Esophagus mucosa (tissue), 1 donor: ENCODE measurements around the gene NAPA. TPM values are rescaled to one million over a fixed set of nuclear protein-coding genes. Genes with fewer than 3 reads are reported as not detected.
A peak's percentile ranks its signal among the peaks of the same experiment; 100 is the strongest.
"Not testable (repeated sequence)": the region's sequence is repeated elsewhere in the genome, so short reads cannot be mapped to it uniquely, and the experiment has no call there.

Experiments used
- ATAC-seq: fragments of 200-7000 bp; cut with Tn5 transposase; one replicate; pipeline ENCODE4 v1.9.1; 2020
- total RNA-seq: library from RNA; stranded (reverse); gene quantifications from one replicate; pipeline ENCODE4 v1.2.4, GENCODE V29; 2023
- donor health status: DM: yes; HTN: yes; CAD: no.

NAPA gene
- total RNA-seq, 1 donor from 2014 or later: 96.2 TPM

DNA sequence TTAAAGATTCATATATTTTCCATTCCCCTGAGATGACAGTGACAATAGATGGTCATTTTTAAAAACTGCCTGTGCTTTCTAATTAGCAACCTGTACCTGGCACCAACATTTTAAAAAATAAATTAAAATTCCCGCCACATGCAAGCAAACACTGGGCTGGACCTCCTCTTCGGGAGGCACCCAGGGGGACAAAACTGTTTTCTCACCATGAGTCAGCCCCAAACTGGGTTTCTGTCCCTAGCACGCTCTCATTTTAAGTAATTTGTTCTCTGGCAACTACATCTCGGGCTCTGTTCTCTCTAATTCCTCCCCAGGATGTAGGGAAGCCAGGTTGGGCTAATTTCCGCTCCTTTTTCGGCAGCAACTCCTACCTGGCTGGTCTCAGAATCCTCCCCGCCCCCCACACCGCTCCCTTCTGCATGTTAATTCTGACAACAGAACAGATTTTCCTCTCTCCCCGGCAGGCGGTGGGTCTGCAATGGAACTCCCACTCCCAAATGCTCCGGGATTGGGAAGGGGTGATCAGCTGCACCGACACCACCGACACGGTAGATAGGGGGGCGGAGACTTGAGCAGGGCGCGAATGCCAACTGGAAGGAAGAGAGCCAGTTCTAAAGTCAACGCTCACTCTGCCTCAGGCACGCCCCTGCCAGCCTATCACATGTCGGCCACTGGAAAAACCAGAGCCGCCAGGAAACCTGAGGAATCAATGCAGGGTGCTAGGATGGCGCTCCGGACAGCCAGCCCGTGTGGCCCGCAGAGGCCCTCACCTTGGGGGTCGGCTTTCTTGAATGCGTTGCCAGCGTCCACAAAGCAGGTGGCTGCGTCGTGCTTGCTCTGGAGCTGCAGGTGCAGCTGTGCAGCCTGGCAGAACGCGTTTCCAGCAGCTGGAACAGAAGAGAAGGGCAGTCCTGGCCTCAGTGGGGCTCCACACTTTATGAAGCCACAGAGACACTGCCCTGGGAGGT is 14.7 kb downstream of the NAPA start:
- no peak for ATAC-seq

DNA sequence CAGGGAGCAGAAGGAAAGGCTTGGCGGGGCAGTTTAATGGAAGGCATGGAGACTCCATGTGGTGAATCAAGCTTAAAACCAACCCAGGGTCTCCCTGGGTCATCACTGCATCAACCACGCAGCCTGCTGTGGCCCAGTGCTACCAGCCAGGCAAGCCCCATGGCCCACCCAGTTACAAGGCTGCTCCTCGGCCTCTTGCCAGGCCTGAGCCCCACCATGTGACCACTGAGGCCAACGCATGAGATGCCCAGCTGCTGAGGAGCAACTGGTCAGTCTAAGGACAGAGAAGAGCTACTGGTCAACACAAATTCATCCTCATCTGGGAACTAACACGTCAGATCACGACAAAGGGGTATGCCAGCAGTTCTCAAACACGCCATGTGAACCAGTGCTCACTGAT is 15.5 kb downstream of the NAPA start:
- no peak for ATAC-seq

DNA sequence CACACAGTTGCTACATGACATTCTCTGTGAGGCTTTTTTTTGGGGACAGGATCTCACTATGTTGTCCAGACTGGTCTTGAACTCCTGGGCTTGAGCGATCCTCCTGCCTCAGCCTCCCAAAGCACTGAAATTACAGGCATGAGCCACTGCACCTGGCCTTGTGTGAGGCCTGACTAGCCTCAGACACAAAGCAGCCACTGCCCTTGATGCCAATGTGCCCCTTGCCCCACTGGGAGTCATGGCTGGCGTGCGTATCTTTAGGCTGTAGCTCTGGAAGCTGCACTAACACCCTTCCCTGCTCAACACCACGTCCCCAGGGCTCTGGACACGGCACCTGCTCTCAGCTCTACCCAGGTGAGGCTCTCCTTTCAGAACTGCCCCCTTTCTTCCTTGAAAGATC is 16.3 kb downstream of the NAPA start:
- ATAC-seq: no peak

DNA sequence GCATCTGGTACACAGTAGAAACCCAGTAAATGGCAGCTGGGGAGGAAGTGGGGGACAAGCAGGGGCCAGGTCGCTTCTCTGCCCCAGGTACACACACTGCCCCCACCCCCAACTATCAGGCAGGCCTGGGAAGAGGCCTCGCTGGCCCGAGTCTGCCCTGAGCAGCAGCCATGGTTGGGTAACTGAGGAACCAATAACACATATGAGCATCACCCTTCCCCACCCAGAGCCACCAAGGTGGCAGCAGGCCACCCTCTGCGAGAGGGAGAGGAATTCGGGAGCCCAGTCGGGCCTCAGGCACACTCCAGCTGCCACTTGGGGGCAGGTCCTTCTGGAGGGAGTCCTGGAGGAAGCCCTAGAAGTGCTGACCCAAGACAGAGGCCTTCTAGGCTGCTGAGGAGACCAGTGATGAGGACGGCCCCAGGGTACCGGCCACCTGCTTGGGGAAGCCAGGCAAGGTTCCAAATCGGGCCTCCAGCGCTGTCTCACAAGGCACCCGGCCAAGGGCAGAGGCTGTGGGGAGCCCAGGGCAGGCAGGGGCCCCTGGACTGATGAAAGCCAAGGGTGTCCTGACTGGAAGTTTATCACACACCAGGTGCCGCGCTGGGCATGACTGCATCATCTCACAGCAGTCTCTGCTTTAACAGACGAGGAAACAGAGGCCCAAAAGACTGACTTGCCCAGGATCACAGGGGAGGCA is 16.9 kb downstream of the NAPA start:
- ATAC-seq: no peak

DNA sequence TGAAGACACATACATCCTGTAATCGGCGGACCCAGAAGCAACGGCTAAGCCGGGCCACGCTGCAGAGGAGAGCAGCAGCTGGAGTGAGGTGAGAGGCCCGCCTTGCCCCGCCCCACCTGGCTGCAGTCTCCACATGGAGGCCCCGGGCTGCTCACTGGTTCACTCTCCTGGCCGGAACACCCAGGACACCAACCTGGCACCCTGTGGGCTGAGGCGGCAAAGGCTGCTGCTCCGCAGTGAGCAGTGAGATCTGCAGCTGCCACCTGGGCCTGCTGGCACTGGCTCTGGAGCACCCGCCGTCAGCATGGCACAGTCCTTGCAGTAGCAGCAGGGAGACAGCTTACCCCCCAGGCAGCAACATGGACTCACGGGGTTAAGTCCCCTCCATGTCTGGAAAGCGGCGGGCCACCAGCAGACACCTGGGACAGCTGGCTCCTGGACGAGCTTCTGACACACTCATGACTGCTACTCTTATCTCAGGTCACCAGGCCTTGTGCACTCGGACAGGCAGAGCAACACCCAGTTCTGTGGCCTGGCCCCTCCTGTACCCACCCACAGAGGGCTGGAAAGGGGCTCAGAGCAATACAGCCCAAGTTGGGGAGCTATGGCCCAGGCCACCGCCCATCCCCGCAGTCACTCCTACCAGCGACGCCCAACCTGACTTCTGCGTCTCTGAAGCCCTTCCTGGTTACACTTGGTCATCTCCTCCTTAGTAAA is 17.7 kb downstream of the NAPA start:
- no peak for ATAC-seq

DNA sequence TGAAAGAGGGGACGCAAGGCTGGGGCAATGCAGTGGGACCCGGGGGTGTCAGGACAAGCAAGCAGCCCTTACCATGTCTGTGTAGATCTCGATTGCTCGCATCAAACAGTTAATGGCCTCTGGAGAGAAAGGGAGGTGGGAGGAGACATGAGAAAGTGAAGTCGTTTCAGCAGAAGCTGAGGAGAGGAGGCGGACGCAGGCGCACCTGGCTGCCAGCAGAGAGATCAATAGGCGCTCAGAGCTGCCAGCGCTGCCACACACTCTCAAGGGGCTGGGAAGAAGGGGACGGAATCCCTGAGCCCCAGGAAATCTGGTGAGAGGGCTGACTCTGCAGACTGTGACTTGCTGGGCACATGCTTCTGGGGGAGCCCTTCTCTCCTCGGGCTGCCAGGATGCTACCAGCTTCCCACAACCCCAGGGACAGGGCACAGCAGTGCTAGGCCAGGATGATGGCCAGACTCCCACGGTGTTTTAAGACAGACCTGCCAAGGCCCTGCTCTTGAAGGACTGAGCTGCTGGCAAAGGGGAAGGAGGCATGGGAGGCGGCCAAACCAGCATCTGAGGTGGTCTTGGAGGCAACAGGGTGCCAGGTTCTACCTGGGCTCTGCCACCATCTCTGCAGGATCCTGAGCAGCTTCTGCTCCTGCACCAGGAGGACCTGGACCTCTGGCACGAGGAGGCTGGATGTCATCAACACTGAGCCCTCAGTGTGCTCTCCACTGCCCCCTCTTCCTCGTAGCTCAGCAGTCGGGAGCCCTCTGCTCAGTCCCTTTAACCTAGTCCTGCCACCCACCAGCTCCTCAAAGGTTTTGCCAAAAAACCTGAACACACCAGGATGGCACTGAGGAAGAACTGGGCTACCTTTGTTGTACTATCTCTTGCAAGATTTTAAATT is 19.1 kb downstream of the NAPA start:
- no peak for ATAC-seq

DNA sequence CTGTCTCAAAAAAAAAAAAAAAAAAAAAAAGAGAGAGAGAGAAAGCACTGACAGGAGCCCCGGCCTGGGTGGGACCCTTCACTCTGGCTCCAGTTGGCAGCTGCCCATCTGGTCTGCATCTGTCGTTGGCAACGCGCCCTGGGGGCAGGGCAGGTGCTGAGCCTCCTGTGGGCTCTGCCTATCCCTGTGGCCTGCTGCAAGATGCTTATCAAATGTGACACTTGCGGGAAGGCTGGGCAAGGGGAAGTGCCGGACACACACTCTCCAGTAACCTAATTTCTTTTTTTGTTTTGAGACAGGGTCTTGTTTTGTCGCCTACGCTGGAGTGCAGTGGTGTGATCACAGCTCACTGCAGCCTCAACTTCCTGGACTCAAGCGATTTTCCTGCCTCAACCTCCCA is 20.1 kb downstream of the NAPA start:
- ATAC-seq: no peak

DNA sequence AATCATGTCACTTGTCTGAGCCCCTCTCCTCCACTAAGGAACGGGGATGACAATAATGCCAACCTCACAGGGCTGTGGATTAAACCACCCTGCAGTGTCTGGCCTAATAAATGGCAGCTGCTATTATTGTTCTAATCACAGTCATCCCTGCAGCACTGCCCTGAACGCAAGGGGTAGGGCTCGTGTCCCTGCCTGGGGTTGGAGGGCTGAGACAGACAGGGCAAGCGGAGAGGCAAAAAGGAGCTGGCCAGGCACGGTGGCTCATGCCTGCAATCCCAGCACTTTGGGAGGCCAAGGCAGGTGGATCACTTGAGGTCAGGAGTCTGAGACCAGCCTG is 20.7 kb downstream of the NAPA start:
- no peak for ATAC-seq

DNA sequence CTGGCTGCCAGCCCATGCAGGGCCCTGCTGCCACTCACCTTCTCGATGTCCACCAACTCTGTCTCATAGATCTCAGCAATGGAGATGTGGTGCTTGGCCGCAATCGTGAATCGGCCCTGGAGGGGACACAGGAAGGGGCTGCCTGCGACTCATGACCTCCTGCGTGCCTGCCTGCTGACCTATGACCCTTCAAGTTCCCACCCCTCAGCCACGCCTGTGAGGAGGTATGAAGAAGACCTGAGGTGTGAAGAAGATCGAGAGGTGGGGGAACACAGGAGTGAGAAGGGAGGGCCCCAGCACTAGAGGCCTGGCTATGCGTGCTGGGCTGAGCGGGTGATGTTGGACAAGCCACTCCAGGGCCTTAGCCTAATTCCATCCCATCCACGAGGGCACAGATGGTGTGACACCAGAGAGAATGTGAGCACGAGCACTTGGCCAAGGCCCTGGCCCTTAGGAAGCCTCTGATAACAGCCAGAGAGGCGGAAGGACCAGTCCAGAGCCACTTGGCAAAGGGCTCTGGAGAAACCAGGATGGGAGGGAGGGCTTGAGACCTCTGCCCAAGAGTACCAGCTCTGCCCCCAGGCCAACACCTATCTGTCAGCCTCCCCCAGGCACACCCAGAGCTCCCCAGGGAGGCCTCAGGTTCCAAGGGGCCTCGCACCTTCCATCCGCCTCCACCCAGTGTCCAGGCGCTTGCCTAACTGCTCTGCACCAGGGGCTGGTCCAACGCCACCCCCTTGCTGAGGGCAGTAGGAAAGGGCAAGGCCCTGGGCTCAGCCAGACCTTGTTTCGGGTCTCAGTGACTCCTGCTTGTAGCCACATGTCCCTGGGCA is 21.3 kb downstream of the NAPA start:
- no peak for ATAC-seq

DNA sequence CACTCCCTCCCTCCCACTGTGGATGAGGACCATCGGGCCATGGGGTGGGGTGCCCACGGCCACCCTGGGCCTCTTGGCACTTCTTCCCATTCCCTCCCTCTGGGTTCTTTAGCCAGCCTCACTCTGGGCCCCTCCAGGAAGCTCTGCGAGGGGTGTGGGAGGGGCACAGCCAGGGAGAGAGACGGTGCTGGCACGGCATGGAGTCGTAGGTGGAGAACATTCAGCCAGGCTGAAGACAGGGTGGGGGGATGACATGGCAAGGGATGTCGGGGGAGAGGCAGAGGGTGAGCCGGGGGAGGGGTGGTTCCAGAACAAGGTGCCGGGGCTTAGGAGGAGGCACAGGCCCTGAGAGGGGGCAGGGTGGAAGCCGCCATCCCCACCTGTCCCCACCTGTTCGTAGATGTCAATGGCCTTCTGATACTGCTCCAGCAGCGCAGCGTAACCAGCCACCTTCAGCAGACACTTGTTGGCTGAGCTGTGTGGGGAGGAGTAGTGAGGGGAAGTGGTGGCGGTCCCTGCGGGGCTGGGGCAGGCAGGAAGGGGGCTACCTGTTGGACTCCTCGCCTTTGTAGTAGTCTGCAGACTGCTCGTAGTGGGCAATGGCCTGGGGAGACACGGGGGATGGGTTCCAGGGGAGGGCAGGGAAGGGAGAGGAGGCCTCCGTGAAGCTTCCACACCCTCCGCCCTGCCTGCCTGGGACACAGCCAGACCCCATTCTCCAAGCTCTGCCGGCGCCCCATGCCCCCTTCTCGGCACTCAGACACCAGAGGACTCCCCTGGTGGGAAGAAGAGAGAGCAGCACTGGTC is 22.1 kb downstream of the NAPA start:
- ATAC-seq: peak; percentile 3

DNA sequence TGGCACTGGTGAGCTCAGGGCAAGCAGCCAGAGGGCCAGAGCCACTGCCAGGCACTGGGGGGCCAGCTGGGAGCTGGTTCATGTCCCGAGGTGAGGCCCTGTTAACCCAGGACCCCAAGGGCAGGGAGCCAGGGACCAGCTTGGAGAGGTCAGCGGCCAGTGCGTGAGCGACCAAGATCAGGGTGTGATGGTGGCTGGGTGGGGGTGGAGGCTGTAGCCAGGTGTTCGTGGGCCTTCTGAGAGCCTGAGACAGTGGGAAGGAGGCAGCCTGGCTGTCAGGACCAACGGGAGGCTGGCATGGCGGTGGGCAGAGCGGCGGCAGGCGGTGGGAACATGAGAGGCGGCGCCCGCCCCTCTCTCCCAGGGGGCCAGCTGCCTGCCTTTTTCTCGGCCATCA is 22.7 kb downstream of the NAPA start:
- no peak for ATAC-seq

DNA sequence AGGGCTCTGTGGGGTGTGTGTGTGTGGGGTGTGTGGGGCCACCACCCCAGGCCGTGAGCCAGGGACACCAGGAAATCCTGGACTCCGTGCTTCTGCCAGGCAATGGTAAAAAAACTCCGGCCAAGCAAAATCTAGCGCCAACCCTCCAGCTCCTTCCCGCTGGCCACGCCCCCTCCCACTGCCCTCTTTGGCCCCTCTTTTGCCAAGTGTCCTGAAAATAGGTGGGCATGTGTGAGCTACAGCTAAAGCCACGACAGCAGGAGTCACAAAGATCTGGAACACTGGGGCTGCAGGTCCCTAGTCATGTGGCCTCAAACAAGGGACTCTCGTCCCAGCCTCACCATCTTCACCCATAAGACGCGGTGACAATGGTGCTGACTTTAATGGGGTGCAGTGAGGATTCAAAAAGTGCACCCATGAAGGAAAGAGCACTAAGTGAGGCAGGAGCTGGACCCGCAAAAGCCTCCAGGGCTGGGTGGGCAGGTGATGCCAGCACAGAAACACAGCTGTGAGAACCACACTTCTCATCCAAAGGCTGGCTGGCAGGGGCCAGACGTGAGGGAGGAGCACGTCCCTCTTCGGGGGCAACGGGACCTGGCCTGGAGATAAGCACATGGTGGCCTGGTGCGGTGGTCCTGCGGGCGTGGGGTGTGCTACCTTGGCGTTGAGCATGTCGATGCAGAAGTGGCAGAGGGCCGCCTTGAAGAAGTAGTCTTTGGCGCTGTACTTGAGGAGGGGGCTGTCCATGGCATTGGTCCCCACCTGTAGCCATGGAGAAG is 23.3 kb downstream of the NAPA start:
- ATAC-seq: no peak

DNA sequence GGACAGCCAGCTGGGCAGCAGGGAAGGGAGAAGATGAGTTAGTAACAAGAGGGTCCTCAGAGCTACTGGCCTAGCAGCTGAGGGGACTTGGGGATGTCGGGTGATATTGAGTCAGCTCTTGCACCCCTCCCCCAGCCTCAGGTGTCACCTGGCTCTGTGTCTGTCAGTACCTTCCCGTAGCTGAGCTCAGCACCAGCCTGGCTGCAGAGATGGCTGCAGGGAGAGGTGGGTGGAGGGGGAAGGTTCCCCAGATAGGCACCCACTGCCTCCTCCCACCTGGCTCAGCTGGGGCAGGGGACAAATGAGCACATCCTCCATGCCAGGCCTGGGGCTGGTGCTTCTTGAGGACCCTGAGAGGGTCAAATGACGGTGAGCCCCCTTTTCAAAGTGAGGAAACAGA is 24.0 kb downstream of the NAPA start:
- no peak for ATAC-seq

DNA sequence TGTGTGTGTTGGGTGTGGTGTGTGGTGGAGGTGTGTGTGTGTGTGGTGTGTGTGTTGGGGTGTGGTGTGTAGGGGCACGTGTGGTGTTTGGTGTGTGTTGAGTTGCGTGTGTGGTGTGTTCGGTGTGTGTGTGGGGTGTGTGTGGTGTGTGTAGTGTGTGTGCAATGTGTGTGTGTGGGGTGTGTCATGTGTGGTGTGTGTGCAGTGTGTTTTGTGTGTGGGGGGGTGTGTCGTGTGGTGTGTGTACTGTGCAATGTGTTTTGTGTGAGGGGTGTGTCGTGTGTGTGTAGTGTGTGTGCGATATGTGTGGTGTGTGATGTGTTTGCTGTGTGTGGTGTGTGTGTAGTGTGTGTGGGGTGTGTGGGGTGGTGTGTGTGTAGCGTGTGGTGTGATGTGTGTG is 24.8 kb downstream of the NAPA start:
- ATAC-seq: no peak

DNA sequence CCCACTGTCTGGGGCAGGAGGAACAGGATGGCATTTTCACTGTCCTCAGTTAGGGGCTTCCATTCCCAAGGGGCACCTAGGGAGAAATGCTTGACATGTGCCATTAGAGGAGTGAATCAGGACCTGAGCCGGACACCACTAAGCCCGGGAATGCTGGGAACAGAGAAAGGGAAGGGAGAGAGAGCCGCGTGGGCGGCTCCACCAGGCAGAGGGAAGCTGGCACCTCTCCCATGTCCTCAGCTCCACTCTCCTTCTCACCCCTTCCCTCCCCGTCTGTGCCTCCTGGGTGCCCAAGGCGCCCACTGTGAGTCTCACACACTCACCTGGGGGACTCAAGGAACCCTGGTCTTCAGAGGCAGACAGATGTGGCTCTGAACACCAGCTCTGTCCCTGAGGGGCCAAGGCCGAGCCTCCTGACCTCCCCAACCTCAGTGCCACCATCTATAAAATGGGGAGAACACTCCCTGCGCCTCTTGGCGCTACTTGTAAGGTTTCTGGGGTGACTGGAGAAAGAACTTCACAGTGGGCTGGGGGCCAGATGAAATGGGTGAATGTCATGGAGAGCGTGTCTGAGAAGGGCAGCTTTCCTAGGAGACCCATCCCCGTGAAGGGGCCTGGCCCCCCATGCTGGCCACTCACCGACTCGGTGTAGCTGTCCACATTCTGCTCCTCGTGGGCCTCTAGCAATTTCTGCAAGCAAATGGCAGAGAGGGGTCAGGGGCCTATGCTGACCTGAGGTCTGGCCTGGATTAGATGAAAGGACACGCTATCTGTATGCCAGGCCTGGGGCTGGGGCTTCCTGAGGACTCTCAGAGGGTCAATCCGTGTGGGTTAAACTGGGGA is 25.6 kb downstream of the NAPA start:
- no peak for ATAC-seq

DNA sequence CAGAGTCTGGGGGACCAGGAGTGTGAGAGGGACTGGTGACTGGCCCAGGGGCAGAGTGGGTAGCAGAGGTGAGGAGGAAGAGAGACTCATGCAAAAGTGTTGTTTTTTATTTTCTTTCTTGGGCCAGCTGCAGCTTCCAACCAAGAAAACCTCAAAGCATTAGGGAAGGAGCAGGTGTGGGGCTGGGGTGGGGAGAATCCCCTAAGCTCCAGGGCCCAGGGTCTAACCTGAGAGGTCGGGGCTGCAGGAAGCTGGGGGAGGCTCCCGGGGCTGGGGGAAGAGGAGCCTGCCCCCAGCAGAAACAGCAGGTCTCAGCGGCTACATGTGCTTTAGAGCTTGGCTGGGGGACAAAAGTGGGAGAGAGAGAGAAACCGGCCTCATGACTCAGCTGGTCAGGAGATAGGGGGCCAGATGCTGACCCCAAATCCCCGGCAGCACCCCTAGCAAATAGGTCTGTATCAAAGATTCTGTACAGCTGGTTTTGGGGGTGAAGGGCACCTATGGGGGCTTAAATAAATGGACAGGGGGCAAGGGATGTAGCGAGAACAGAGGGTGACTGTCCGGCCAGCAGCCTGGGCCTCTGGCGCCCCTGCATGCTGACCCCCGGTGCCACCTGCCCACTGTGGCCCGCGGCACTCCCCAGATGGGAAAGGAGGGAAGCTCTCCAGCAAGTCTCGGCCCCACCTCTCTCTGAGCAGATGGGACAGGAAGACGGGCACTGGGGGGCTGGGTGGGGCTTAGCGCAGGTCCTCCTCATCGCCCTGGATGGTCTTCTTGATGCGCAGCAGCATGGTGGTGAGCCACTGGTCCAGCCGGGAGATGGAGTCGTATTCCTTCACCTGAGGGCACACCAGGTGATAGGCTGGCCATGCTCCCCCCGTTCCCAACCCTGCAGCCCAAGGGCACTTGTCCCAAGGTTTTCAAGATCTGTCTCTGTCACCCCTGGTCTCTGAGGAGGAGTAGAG is 27.0 kb downstream of the NAPA start:
- no peak for ATAC-seq

DNA sequence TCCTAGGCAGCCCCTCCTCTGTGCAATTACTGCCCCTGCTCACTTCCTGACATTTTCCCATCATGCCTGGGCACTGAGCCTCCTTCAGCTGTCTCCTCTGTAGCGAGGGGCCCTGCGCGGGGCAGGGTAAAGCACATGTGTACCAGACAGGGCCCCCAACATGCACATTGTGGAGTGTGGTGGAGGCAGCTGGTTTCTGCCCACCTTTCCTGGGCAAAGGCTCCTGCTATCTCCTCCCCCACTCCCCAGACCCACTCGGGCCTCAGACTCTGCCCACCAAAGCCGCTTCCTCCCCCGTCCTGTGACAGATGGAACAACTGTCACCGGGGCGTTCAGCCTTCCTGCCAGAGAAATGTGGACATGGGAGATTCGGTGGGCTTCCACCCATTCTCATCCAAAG is 28.0 kb downstream of the NAPA start:
- ATAC-seq: no peak

DNA sequence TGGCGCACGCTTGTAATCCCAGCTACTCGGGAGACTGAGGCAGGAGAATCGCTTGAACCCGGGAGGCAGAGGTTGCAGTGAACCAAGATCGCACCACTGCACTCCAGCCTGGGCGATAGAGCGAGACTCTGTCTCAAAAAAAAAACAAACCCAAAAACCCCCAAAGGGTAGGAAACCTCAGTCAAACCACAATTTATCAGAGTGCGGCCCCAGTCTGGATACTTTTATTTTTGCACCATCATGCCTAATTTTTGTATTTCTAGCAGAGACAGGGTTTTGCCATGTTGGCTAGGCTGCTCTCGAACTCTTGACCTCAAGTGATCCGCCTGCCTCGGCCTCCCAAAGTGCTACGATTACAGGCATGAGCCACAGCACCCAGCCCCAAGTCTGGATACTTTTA is 28.6 kb downstream of the NAPA start:
- ATAC-seq: not testable (repeated sequence)
